GM19043 (cell line): ENCODE measurements around the gene CREB1.
"Not testable (repeated sequence)": the region's sequence is repeated elsewhere in the genome, so short reads cannot be mapped to it uniquely, and the experiment has no call there.

Source experiments
- ATAC-seq: cut with Tn5 transposase; IDR thresholded peaks from one replicate; pipeline ENCODE4 v1.9.1; 2021; ENCODE audit warnings: low read depth; ENCODE audit not compliant: unreplicated experiment

CREB1 gene

GRCh38 chr2:207646582-207646981, 116.8 kb downstream of the CREB1 start:
- ATAC-seq: not testable (repeated sequence)
